Loucy (cell line): Measurements from ENCODE around the gene SH2D1B.

ENCODE experiments used
- H2AFZ ChIP-seq: fragments of 200-600 bp; sonication (generic); 2 replicates; pipeline ENCODE4 v1.6.0; 2016; ENCODE audit warnings: antibody characterized with exemption, mild to moderate bottlenecking, low read length, moderate library complexity
- H3F3A ChIP-seq: fragments of 200-600 bp; 2 replicates; pipeline ENCODE4 v1.6.0; 2016; ENCODE audit warnings: antibody characterized with exemption, low read depth, mild to moderate bottlenecking
- H3K27me3 ChIP-seq: fragments of 200-600 bp; sonication (generic); 2 replicates; pipeline ENCODE4 v1.6.1; 2014; ENCODE audit warnings: low read length, mild to moderate bottlenecking; ENCODE audit not compliant: insufficient read depth, poor library complexity, severe bottlenecking
- H3K36me3 ChIP-seq: fragments of 200-600 bp; sonication (generic); 2 replicates; pipeline ENCODE4 v1.6.1; 2016; ENCODE audit warnings: low read length; ENCODE audit not compliant: insufficient read depth
- H3K4me1 ChIP-seq: fragments of 200-600 bp; sonication (generic); 2 replicates; pipeline ENCODE4 v1.5.1; 2014; ENCODE audit warnings: low read length, mild to moderate bottlenecking; ENCODE audit not compliant: insufficient read depth, poor library complexity, severe bottlenecking
- H3K4me2 ChIP-seq: fragments of 200-600 bp; sonication (generic); 2 replicates; pipeline ENCODE4 v1.6.0; 2014; ENCODE audit warnings: antibody characterized with exemption, low read length, low read depth, mild to moderate bottlenecking; ENCODE audit not compliant: poor library complexity, severe bottlenecking
- H3K4me3 ChIP-seq: fragments of 200-600 bp; sonication (generic); 2 replicates; pipeline ENCODE4 v1.5.1; 2014; ENCODE audit warnings: low read length, mild to moderate bottlenecking, mixed read lengths; ENCODE audit not compliant: poor library complexity, severe bottlenecking
- H3K79me2 ChIP-seq: fragments of 200-600 bp; sonication (generic); 2 replicates; pipeline ENCODE4 v1.6.1; 2014; ENCODE audit warnings: low read length; ENCODE audit not compliant: insufficient read depth
- H3K9ac ChIP-seq: fragments of 200-600 bp; sonication (generic); 2 replicates; pipeline ENCODE4 v1.6.0; 2014; ENCODE audit warnings: mild to moderate bottlenecking, low read depth, low read length, moderate library complexity; ENCODE audit not compliant: poor library complexity, severe bottlenecking
- H3K9me2 ChIP-seq: fragments of 200-600 bp; sonication (generic); replicated peaks from 2 replicates; pipeline ENCODE4 v1.6.1; 2016; ENCODE audit warnings: low read depth, low read length, mixed read lengths
- H3K9me3 ChIP-seq: fragments of 200-600 bp; sonication (generic); 2 replicates; pipeline ENCODE4 v1.6.1; 2014; ENCODE audit warnings: mild to moderate bottlenecking, antibody characterized with exemption, low read length, low read depth; ENCODE audit not compliant: insufficient read depth
- H4K20me1 ChIP-seq: fragments of 200-600 bp; sonication (generic); 2 replicates; pipeline ENCODE4 v1.6.0; 2014; ENCODE audit warnings: antibody characterized with exemption, low read length, mild to moderate bottlenecking; ENCODE audit not compliant: insufficient read depth, poor library complexity, severe bottlenecking
- CTCF ChIP-seq: fragments of 200-600 bp; sonication (generic); conservative IDR thresholded peaks from 2 replicates; pipeline ENCODE4 v1.5.1; 2014; ENCODE audit warnings: mild to moderate bottlenecking, antibody characterized with exemption, low read length
- EZH2phosphoT487 ChIP-seq: fragments of 200-600 bp; IDR thresholded peaks from 2 replicates; pipeline ENCODE4 v1.6.1; 2018; ENCODE audit warnings: antibody characterized with exemption, mild to moderate bottlenecking, moderate library complexity, borderline replicate concordance

The SH2D1B gene

GRCh38 chr1:162373072-162373427, 38.9 kb downstream of the SH2D1B start:
- Histone ChIP-seq H2AFZ (no peak overlapping the region), H3K9me2 (no peaks in the 10 kb centered on the region), H3K79me2 (no peaks in the 10 kb centered on the region), H3K27me3 (no peaks in the 10 kb centered on the region), H3K4me3 (no peak overlapping the region), H4K20me1 (no peaks in the 10 kb centered on the region), H3K9ac (no peak overlapping the region), H3K4me1 (peaks cover 25% of the 10 kb centered on the region), H3F3A (no peaks in the 10 kb centered on the region), H3K36me3 (no peaks in the 10 kb centered on the region), H3K9me3 (no peaks in the 10 kb centered on the region), H3K4me2 (peak overlapping the region; percentile 57)
- peak; percentile 35 for TF ChIP-seq CTCF
- no peak for TF ChIP-seq EZH2phosphoT487

GRCh38 chr1:162372159-162373071, 39.5 kb downstream of the SH2D1B start:
- no peaks in the 10 kb centered on the region for H3F3A ChIP-seq
- no peaks in the 10 kb centered on the region for H3K36me3 ChIP-seq
- H3K4me1 ChIP-seq, result peaks cover 25% of the 10 kb centered on the region
- H3K27me3 ChIP-seq, result no peaks in the 10 kb centered on the region
- no peaks in the 10 kb centered on the region for H3K9me2 ChIP-seq
- H4K20me1 ChIP-seq, result no peaks in the 10 kb centered on the region
- H3K4me3 ChIP-seq, result no peak overlapping the region
- no peaks in the 10 kb centered on the region for H3K9me3 ChIP-seq
- no peaks in the 10 kb centered on the region for H3K79me2 ChIP-seq
- no peak overlapping the region for H3K9ac ChIP-seq
- no peak overlapping the region for H2AFZ ChIP-seq
- H3K4me2 ChIP-seq, result peak overlapping the region; percentile 57
- TF ChIP-seq CTCF (no peak; the same call in 1 of the 2 replicates), EZH2phosphoT487 (no peak)

GRCh38 chr1:162371611-162372010, 40.3 kb downstream of the SH2D1B start:
- Histone ChIP-seq H3K9me2 (no peaks in the 10 kb centered on the region), H3K27me3 (no peaks in the 10 kb centered on the region), H3K4me1 (peaks cover 25% of the 10 kb centered on the region), H2AFZ (no peak overlapping the region), H3K4me3 (no peak overlapping the region), H3K79me2 (no peaks in the 10 kb centered on the region), H3K4me2 (no peak overlapping the region), H3K9ac (no peak overlapping the region), H3F3A (no peaks in the 10 kb centered on the region), H4K20me1 (no peaks in the 10 kb centered on the region), H3K36me3 (no peaks in the 10 kb centered on the region), H3K9me3 (no peaks in the 10 kb centered on the region)
- no peak for TF ChIP-seq CTCF
- TF ChIP-seq EZH2phosphoT487, result no peak
